HepG2 (cell line): ENCODE measurements around the gene GALNT15. TPM values are rescaled to one million over a fixed set of nuclear protein-coding genes. Genes with fewer than 3 reads are reported as not detected.

Experiments
- ATM ChIP-seq: fragments of 450-650 bp; IDR thresholded peaks from 2 replicates; pipeline ENCODE4 v1.7.1; 2017; ENCODE audit warnings: mild to moderate bottlenecking, borderline replicate concordance
- DDIT3 ChIP-seq: sonication (generic); formaldehyde crosslinking; IDR thresholded peaks from 2 replicates; pipeline ENCODE4 v1.4.0; 2020; ENCODE audit warnings: mild to moderate bottlenecking, missing genetic modification reagents
- FIP1L1 ChIP-seq: fragments of 200-400 bp; formaldehyde crosslinking; IDR thresholded peaks from 2 replicates; pipeline ENCODE4 v1.6.1; 2018; ENCODE audit warnings: low read depth, mild to moderate bottlenecking, low read length, moderate library complexity, borderline replicate concordance; ENCODE audit not compliant: insufficient read depth
- NR2C2 ChIP-seq: sonication (generic); formaldehyde crosslinking; IDR thresholded peaks from 2 replicates; pipeline ENCODE4 v1.4.0; 2020; ENCODE audit warnings: missing genetic modification reagents, mild to moderate bottlenecking, moderate library complexity, borderline replicate concordance
- NR2F1 ChIP-seq, 2 experiments: fragments of 450-650 bp in 1 of 2; formaldehyde crosslinking in 1 of 2; IDR thresholded peaks; 2 replicates each; pipeline versions ENCODE4 v1.5.0 to v1.6.1; 2016 to 2020; ENCODE audit warnings: mild to moderate bottlenecking in 1 of 2, missing compliant biosample characterization in 1 of 2, missing genetic modification reagents in 1 of 2, moderate library complexity in 1 of 2
- PTBP1 ChIP-seq: fragments of 200-400 bp; formaldehyde crosslinking; IDR thresholded peaks from 2 replicates; pipeline ENCODE4 v1.6.1; 2018; ENCODE audit warnings: low read length, low read depth; ENCODE audit not compliant: poor library complexity, severe bottlenecking
- RARA ChIP-seq: IDR thresholded peaks from 2 replicates; pipeline ENCODE4 v1.6.1; 2016; ENCODE audit warnings: missing genetic modification reagents, missing compliant biosample characterization
- TRIM22 ChIP-seq: fragments of 450-650 bp; IDR thresholded peaks from 2 replicates; pipeline ENCODE4 v1.6.1; 2017
- ZKSCAN5 ChIP-seq: sonication (generic); formaldehyde crosslinking; IDR thresholded peaks from 2 replicates; pipeline ENCODE4 v1.5.1; 2020; ENCODE audit warnings: mild to moderate bottlenecking, missing genetic modification reagents
- ZMAT3 ChIP-seq: sonication (generic); formaldehyde crosslinking; conservative IDR thresholded peaks from 2 replicates; pipeline ENCODE4 v1.7.0; 2021; ENCODE audit warnings: missing genetic modification reagents
- ZNF414 ChIP-seq: sonication (generic); formaldehyde crosslinking; IDR thresholded peaks from 2 replicates; pipeline ENCODE4 v1.5.0; 2020; ENCODE audit warnings: missing genetic modification reagents
- ZNF468 ChIP-seq: sonication (generic); formaldehyde crosslinking; IDR thresholded peaks from 2 replicates; pipeline ENCODE4 v1.8.0; 2022; ENCODE audit warnings: mild to moderate bottlenecking, moderate library complexity, missing genetic modification reagents
- ZNF484 ChIP-seq: sonication (generic); formaldehyde crosslinking; IDR thresholded peaks from 2 replicates; pipeline ENCODE4 v1.5.1; 2020; ENCODE audit warnings: mild to moderate bottlenecking, low read depth, missing genetic modification reagents, borderline replicate concordance
- ZNF510 ChIP-seq: sonication (generic); formaldehyde crosslinking; IDR thresholded peaks from 2 replicates; pipeline ENCODE4 v1.4.0; 2020; ENCODE audit warnings: low read depth, mild to moderate bottlenecking, missing genetic modification reagents
- ZNF619 ChIP-seq: sonication (generic); formaldehyde crosslinking; IDR thresholded peaks from 2 replicates; pipeline ENCODE4 v1.4.0; 2020; ENCODE audit warnings: mild to moderate bottlenecking, missing genetic modification reagents
- ZNF660 ChIP-seq: sonication (generic); formaldehyde crosslinking; IDR thresholded peaks from 2 replicates; pipeline ENCODE4 v1.5.1; 2020; ENCODE audit warnings: mild to moderate bottlenecking, low read depth, missing genetic modification reagents, borderline replicate concordance
- ZNF749 ChIP-seq: sonication (generic); formaldehyde crosslinking; IDR thresholded peaks from 2 replicates; pipeline ENCODE4 v1.8.0; 2022; ENCODE audit warnings: mild to moderate bottlenecking, missing genetic modification reagents, moderate library complexity, borderline replicate concordance
- ZNF775 ChIP-seq: sonication (generic); formaldehyde crosslinking; IDR thresholded peaks from 2 replicates; pipeline ENCODE4 v1.4.0; 2020; ENCODE audit warnings: missing genetic modification reagents, mild to moderate bottlenecking, moderate library complexity, borderline replicate concordance
- ZNF816 ChIP-seq: sonication (generic); formaldehyde crosslinking; IDR thresholded peaks from 2 replicates; pipeline ENCODE4 v1.8.0; 2022; ENCODE audit warnings: missing genetic modification reagents, mild to moderate bottlenecking, borderline replicate concordance
- ZSCAN30 ChIP-seq: sonication (generic); formaldehyde crosslinking; IDR thresholded peaks from 2 replicates; pipeline ENCODE4 v1.5.0; 2020; ENCODE audit warnings: mild to moderate bottlenecking, missing genetic modification reagents
- polyA plus RNA-seq, 8 experiments: library from polyadenylated mRNA; depleted of rRNA in 3 of 8; stranded (reverse) in 7 of 8; unstranded in 1 of 8; fragments of >200 nt; fragmentation: Illumina TruSeq in 4 of 8; extraction: Trizol in 4 of 8; gene quantifications; 2 replicates each; pipeline versions ENCODE4 v1.2.1 to v1.2.3, GENCODE V29; 2011 to 2016; ENCODE audit warnings: low read depth in 4 of 8, missing spikeins in 1 of 8, mixed read lengths in 1 of 8; ENCODE audit not compliant: insufficient read depth in 1 of 8
- total RNA-seq, 5 experiments: library from RNA; depleted of rRNA; stranded (reverse); fragments of >200 nt; fragmentation: Illumina TruSeq; extraction: Trizol; gene quantifications; 2 replicates each; pipeline ENCODE4 v1.2.3, GENCODE V29; 2016; ENCODE audit warnings: low read depth in 1 of 5
- TF ChIP-seq, protein P1 (sequence below): sonication (generic); formaldehyde crosslinking; IDR thresholded peaks from 2 replicates; pipeline ENCODE4 v1.4.0; 2020; ENCODE audit warnings: missing genetic modification reagents

Gene GALNT15
- total and polyA plus RNA-seq, 2 of the 13 experiments (the other 11 are each of a cell fraction or from before 2014, with no cell fraction given): 0.02 to 0.04 TPM

DNA sequence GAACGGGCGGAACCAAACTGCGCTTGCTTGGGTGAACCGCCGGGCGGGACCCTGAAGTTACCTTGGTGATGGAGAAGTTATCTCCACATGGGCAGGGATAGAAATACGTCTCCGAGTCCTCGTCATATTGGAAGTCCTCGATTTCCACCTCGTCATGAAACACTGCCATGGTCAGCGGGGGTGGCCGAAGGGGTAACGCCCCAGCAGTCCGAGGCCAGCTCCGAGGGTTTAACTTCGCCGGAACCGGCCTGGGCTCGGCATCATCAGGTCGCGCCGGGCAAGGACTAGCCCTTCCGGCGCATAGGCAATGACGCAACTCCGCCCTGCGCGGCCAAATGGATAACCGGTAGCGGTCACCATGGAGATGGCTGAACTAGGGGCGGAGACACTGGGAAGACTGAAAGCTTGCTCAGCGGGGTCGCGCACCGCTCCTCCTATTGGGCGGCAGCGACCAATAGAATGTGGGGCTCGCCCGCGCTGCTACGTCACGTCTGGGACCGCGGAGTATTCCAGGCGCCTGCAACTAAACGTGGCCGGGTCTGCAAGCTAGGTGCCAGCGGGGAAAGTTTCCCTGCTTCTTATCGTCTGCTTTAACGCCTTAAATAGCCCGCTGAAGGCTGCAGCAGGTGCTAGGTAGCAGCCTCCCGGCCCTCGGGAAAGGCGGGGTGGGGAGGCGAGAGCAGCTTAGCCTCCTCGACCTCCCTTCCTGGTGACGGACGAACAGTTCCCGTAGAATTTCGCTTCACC is 90.4 kb downstream of the GALNT15 start, which contains the start of the genes DPH3 and OXNAD1 (continued):
- TF ChIP-seq ZNF414 (peak; percentile 68; the same call in 1 of the 2 replicates), ZNF510 (CRISPR knock-in tag) (no peak), RARA (CRISPR knock-in tag) (peak; percentile 30; the same call in 1 of the 2 replicates), FIP1L1 (no peak), NR2F1 (CRISPR knock-in tag; IDR thresholded peaks at IDR 0.05) (no peak), NR2C2 (peak; percentile 93), ZNF484 (CRISPR knock-in tag) (no peak), TRIM22 (no peak), ZNF660 (CRISPR knock-in tag) (no peak), PTBP1 (no peak), ZNF775 (CRISPR knock-in tag) (no peak; the same call in 1 of the 2 replicates), ZNF816 (CRISPR knock-in tag) (no peak), ZNF468 (no peak), ZNF619 (CRISPR knock-in tag) (peak; percentile 36; the same call in 1 of the 2 replicates), ZSCAN30 (CRISPR knock-in tag) (no peak), ZKSCAN5 (no peak), ZMAT3 (CRISPR knock-in tag) (no peak), DDIT3 (CRISPR knock-in tag) (no peak), ZNF749 (no peak), ATM (no peak)
- TF ChIP-seq, protein P1, sequence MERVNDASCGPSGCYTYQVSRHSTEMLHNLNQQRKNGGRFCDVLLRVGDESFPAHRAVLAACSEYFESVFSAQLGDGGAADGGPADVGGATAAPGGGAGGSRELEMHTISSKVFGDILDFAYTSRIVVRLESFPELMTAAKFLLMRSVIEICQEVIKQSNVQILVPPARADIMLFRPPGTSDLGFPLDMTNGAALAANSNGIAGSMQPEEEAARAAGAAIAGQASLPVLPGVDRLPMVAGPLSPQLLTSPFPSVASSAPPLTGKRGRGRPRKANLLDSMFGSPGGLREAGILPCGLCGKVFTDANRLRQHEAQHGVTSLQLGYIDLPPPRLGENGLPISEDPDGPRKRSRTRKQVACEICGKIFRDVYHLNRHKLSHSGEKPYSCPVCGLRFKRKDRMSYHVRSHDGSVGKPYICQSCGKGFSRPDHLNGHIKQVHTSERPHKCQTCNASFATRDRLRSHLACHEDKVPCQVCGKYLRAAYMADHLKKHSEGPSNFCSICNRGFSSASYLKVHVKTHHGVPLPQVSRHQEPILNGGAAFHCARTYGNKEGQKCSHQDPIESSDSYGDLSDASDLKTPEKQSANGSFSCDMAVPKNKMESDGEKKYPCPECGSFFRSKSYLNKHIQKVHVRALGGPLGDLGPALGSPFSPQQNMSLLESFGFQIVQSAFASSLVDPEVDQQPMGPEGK: peak; percentile 50; the same call in 1 of the 2 replicates
